Activated CD8-positive, alpha-beta memory T cell treated with anti-CD3 and anti-CD28 coated beads, Interleukin-2, amount 10 ng/mL, durations not matched to agents 7 days and 5 days (primary cell): Measurements from ENCODE around the gene SLC29A1. TPM values are rescaled to one million over a fixed set of nuclear protein-coding genes. Genes with fewer than 3 reads are reported as not detected.
A peak's percentile ranks its signal among the peaks of the same experiment; 100 is the strongest.

Experiments used
- ATAC-seq: fragments of 150-1000 bp; cut with Tn5 transposase; one replicate; pipeline ENCODE4 v1.10.0; 2021; ENCODE audit warnings: moderate library complexity
- CTCF ChIA-PET: fragments of 350-600 bp; sonication (Branson Sonifier 250); formaldehyde crosslinking; loops from one replicate; lab custom pipeline; 2021; ENCODE audit warnings: antibody characterized with exemption; lab: Charles Lee
- DNase-seq: peaks from one replicate; pipeline ENCODE4 v3.0.0-alpha.2; 2020
- H3K27ac Mint-ChIP-seq: one replicate; pipeline ENCODE4 v1.8.0; 2021; ENCODE audit warnings: mild to moderate bottlenecking, mixed read lengths
- H3K27me3 Mint-ChIP-seq: one replicate; pipeline ENCODE4 v1.8.0; 2021; ENCODE audit warnings: mixed read lengths
- H3K36me3 Mint-ChIP-seq: one replicate; pipeline ENCODE4 v1.8.0; 2021; ENCODE audit warnings: mild to moderate bottlenecking, mixed read lengths
- H3K4me1 Mint-ChIP-seq: one replicate; pipeline ENCODE4 v1.8.0; 2021; ENCODE audit warnings: mixed read lengths
- H3K4me3 Mint-ChIP-seq: one replicate; pipeline ENCODE4 v1.8.0; 2021; ENCODE audit warnings: mild to moderate bottlenecking, moderate library complexity, mixed read lengths
- H3K9me3 Mint-ChIP-seq: one replicate; pipeline ENCODE4 v1.8.0; 2022; ENCODE audit warnings: low read depth, mixed read lengths
- total RNA-seq, 2 experiments: library from RNA; stranded (reverse); gene quantifications; one replicate each; pipeline ENCODE4 v1.2.3, GENCODE V29; 2021

Gene SLC29A1
- total RNA-seq, 2 experiments from 2014 or later, result 39.8 to 49.9 TPM

GRCh38 chr6:44257753-44258324, 34.4 kb downstream of the SLC29A1 start:
- H3K9me3 Mint-ChIP-seq, result no peaks in the 10 kb centered on the region
- CTCF ChIA-PET, result interaction anchor here (1.3 to 3.1 kb wide), 9 partner anchors 8 to 85 kb away, joined by 5 to 55 read pairs (median 12); partner anchors contain the start of genes AARS2, HSP90AB1 and SLC29A1
- H3K36me3 Mint-ChIP-seq, result peaks cover 38% of the 10 kb centered on the region
- ATAC-seq (no peak), DNase-seq (no peak)
- H3K27ac Mint-ChIP-seq, result peak overlapping the region; percentile 88
- no peaks in the 10 kb centered on the region for H3K27me3 Mint-ChIP-seq
- peak overlapping the region; percentile 75 for H3K4me3 Mint-ChIP-seq
- peaks cover 71% of the 10 kb centered on the region for H3K4me1 Mint-ChIP-seq

GRCh38 chr6:44258325-44258863, 35.0 kb downstream of the SLC29A1 start:
- H3K27me3 Mint-ChIP-seq, result no peaks in the 10 kb centered on the region
- peaks cover 37% of the 10 kb centered on the region for H3K36me3 Mint-ChIP-seq
- no peak for ATAC-seq
- CTCF ChIA-PET, result interaction anchor here (2.4 to 3.0 kb wide), 2 partner anchors 10 to 34 kb away, joined by 17 to 55 read pairs; partner anchors contain the start of genes HSP90AB1 and SLC29A1
- peak overlapping the region; percentile 88 for H3K27ac Mint-ChIP-seq
- peak overlapping the region; percentile 75 for H3K4me3 Mint-ChIP-seq
- no peak for DNase-seq
- peaks cover 67% of the 10 kb centered on the region for H3K4me1 Mint-ChIP-seq
- H3K9me3 Mint-ChIP-seq, result no peaks in the 10 kb centered on the region

DNA sequence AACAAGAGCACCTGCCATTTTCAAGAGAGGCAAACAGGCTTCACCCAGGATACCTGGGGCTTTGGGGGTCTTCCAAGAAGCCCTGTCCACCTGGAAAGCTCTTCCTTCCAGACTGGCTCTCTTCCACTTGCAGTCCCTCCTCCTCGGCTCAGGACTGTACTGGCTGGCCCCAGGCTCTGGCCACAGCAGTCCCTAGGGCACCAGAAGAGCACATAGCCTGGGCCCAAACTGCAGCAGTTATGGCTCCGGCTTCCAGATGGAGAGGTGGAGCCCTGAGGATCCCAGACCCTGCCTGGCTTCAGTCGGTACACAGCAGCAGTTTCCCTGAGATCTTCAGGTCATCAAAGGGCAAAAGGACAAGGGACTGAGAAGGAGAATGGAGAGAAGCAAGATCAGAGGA, 35.5 kb downstream of the SLC29A1 start:
- Mint-ChIP-seq H3K27me3 (no peaks in the 10 kb centered on the region), H3K36me3 (peaks cover 33% of the 10 kb centered on the region), H3K4me3 (no peak overlapping the region), H3K27ac (peak overlapping the region; percentile 88), H3K4me1 (peaks cover 63% of the 10 kb centered on the region), H3K9me3 (no peaks in the 10 kb centered on the region)
- DNase-seq (no peak), ATAC-seq (no peak)
- CTCF ChIA-PET, result no interaction called here

GRCh38 chr6:44260011-44260410, 36.6 kb downstream of the SLC29A1 start:
- peaks cover 53% of the 10 kb centered on the region for H3K4me1 Mint-ChIP-seq
- peaks cover 28% of the 10 kb centered on the region for H3K36me3 Mint-ChIP-seq
- H3K27me3 Mint-ChIP-seq, result no peaks in the 10 kb centered on the region
- H3K27ac Mint-ChIP-seq, result no peak overlapping the region
- H3K9me3 Mint-ChIP-seq, result no peaks in the 10 kb centered on the region
- ATAC-seq, result no peak
- no peak overlapping the region for H3K4me3 Mint-ChIP-seq
- CTCF ChIA-PET, result interaction anchor here (1.1 kb wide), 1 partner anchor 87 kb away, joined by 3 read pairs; no protein-coding TSS in a partner anchor
- no peak for DNase-seq

DNA sequence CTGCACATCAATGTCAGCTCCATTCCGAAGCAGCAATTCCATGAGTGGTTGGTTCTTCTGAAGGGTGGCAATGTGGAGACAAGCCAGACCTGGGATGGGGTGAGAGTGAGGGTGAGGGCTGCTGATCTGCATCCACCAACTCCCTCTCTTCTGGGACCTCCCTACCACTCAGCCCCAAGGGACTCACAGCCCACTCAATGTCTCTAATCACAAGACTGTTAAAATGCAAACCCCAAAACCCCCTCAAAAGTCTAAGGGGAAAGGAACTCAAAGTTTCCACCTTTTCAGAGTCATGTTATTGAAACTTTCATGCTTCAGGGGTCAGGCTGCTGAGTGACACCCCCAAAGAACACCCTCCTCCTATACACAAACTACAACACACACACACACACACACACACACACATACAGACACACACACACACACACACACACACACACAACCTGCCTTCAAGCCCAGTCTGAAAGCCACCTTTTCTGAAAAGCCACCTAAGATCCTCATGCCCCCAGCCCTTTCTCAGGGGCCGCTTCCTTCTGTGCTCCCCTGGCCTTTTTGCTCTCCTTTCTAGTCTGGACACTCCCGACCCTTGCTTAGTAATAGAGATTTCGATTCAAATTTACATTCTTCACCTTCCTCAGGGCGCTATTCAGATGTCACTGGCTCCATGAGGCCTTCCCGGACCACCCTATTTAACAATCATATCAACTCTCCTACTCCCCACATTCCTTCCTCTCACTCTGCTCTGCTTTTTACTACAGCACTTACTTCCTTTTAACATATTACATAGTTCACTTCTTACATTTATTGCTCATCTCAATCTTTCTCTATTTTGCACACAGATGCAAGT, 37.3 kb downstream of the SLC29A1 start:
- H3K4me1 Mint-ChIP-seq, result peaks cover 49% of the 10 kb centered on the region
- CTCF ChIA-PET, result interaction anchor here (1.1 to 4.5 kb wide), 3 partner anchors 8 to 88 kb away, joined by 3 to 39 read pairs (median 15); partner anchors contain the start of gene HSP90AB1
- H3K27me3 Mint-ChIP-seq, result no peaks in the 10 kb centered on the region
- H3K27ac Mint-ChIP-seq, result peak overlapping the region; percentile 41
- ATAC-seq, result no peak
- no peaks in the 10 kb centered on the region for H3K9me3 Mint-ChIP-seq
- H3K36me3 Mint-ChIP-seq, result peaks cover 27% of the 10 kb centered on the region
- H3K4me3 Mint-ChIP-seq, result no peak overlapping the region
- DNase-seq, result no peak

DNA sequence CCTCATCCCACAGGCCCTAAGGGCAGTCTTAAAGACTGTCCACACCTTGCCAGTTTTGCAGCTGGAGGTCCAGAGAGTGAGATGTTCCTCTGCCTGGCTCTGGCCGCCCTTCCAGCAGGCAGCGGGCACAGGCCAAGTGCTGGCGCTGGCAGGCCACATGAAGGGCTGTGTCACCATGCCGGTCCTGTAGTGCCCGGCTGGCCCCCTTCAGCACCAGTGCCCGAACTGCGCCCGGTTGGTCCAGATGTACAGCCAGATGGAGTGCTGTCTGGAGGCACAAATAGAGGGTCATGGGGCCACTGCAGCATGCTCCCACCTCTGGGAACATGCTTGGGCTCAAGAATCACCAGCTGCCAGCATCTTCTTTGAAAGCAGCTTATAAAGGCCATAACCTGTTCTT, 38.2 kb downstream of the SLC29A1 start:
- CTCF ChIA-PET, result interaction anchor here (0.8 to 4.5 kb wide), 4 partner anchors 9 to 87 kb away, joined by 3 to 39 read pairs (median 10); partner anchors contain the start of gene HSP90AB1
- no peak for ATAC-seq
- H3K4me1 Mint-ChIP-seq, result peaks cover 48% of the 10 kb centered on the region
- H3K36me3 Mint-ChIP-seq, result peaks cover 27% of the 10 kb centered on the region
- H3K4me3 Mint-ChIP-seq, result no peak overlapping the region
- DNase-seq, result no peak
- no peaks in the 10 kb centered on the region for H3K9me3 Mint-ChIP-seq
- no peaks in the 10 kb centered on the region for H3K27me3 Mint-ChIP-seq
- H3K27ac Mint-ChIP-seq, result peak overlapping the region; percentile 96

GRCh38 chr6:44262467-44263353, 39.3 kb downstream of the SLC29A1 start:
- peaks cover 27% of the 10 kb centered on the region for H3K36me3 Mint-ChIP-seq
- H3K4me1 Mint-ChIP-seq, result peaks cover 53% of the 10 kb centered on the region
- peak overlapping the region; percentile 97 for H3K4me3 Mint-ChIP-seq
- H3K9me3 Mint-ChIP-seq, result no peaks in the 10 kb centered on the region
- CTCF ChIA-PET, result interaction anchor here (0.8 to 4.5 kb wide), 5 partner anchors 10 to 88 kb away, joined by 3 to 39 read pairs (median 5); partner anchors contain the start of gene HSP90AB1
- DNase-seq (no peak), ATAC-seq (peak; percentile 3)
- peak overlapping the region; percentile 96 for H3K27ac Mint-ChIP-seq
- no peaks in the 10 kb centered on the region for H3K27me3 Mint-ChIP-seq

GRCh38 chr6:44263354-44264100, 40.1 kb downstream of the SLC29A1 start:
- Mint-ChIP-seq H3K36me3 (peaks cover 23% of the 10 kb centered on the region), H3K4me1 (peaks cover 51% of the 10 kb centered on the region), H3K4me3 (peak overlapping the region; percentile 97), H3K9me3 (no peaks in the 10 kb centered on the region), H3K27me3 (peaks cover 2% of the 10 kb centered on the region), H3K27ac (peak overlapping the region; percentile 96)
- peak; percentile 11 for ATAC-seq
- peak; percentile 57 for DNase-seq
- CTCF ChIA-PET, result interaction anchor here (0.7 to 4.5 kb wide), 8 partner anchors 11 to 597 kb away, joined by 3 to 39 read pairs (median 8); partner anchors contain the start of genes AARS2 and HSP90AB1

- CTCF ChIA-PET, result interaction anchor here (0.7 to 4.5 kb wide), 10 partner anchors 11 to 598 kb away, joined by 3 to 39 read pairs (median 4); partner anchors contain the start of genes AARS2 and HSP90AB1
- Mint-ChIP-seq H3K9me3 (no peaks in the 10 kb centered on the region), H3K4me3 (peak overlapping the region; percentile 97), H3K4me1 (peaks cover 52% of the 10 kb centered on the region), H3K36me3 (peaks cover 19% of the 10 kb centered on the region), H3K27ac (peak overlapping the region; percentile 96), H3K27me3 (peaks cover 10% of the 10 kb centered on the region)
- peak; percentile 69 for DNase-seq
- ATAC-seq, result peak; percentile 38
Measured at GRCh38 chr6:44264154-44265006, 41.0 kb downstream of the SLC29A1 start.

DNA sequence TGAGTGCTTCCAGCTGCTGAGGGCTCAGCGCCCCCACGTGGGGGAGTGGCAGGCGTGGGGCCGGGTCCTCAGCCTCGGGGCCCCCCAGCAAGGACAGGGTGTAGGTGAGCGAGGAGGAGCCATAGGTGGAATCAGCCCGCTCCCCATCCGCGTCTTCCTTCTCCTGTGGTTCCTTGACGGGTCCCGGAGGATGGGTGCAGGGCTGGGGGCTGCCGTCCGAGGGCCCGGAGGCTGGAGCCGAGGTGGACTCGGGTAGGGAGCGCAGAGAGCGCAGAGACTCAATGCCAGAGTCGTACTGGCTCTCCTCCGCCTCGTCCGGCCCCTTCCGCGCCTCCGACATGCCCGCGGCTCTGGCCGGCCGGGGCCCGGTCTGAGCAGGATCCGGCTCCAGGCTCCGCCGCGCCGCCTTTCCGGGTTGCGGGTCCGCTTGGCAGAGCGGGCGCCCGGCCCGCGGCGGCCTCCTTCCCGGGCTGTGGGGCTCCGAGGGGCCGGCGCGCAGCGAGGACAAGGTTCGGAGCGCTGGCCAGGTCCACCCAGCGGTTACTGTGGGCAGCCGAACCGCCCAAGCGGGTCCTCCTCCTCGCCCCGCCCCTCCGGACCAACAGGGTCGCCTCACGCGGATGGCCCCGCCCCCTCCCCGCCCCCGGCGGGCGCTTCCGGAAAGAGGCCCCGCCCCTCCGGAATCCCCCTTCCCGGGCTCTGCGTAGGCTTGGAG, 41.8 kb downstream of the SLC29A1 start, which contains the start of gene NFKBIE:
TSS of gene NFKBIE (minus strand) at position 545 of the 715 bp plus-strand sequence. CDS start at position 340, 205 bp downstream.
- peak; percentile 74 for ATAC-seq
- no peaks in the 10 kb centered on the region for H3K9me3 Mint-ChIP-seq
- peak within 1 kb of the TSS; percentile 97 for H3K4me3 Mint-ChIP-seq
- H3K27ac Mint-ChIP-seq, result peak within 1 kb of the TSS; percentile 96
- H3K27me3 Mint-ChIP-seq, result peaks cover 18% of the 10 kb centered on the region
- DNase-seq, result peak; percentile 94
- H3K4me1 Mint-ChIP-seq, result peaks cover 60% of the 10 kb centered on the region
- H3K36me3 Mint-ChIP-seq, result peaks cover 18% of the 10 kb centered on the region
- CTCF ChIA-PET, result interaction anchor here (0.7 to 7.0 kb wide), 14 partner anchors 8 to 133 kb away, joined by 3 to 94 read pairs (median 6); partner anchors contain the start of genes AARS2, HSP90AB1, SLC35B2 and SPATS1
